HepG2 (cell line): ENCODE measurements around the gene LRRC45. TPM values are rescaled to one million over a fixed set of nuclear protein-coding genes. Genes with fewer than 3 reads are reported as not detected.

Experiments used
- ARNT ChIP-seq: fragments of 450-650 bp; IDR thresholded peaks from 2 replicates; pipeline ENCODE4 v1.6.1; 2017
- HMGXB4 ChIP-seq, 2 experiments: sonication (generic) in 1 of 2; formaldehyde crosslinking in 1 of 2; IDR thresholded peaks; 2 replicates each; pipeline versions ENCODE4 v1.4.0 to v1.6.1; 2018 to 2020; ENCODE audit warnings: missing genetic modification reagents in 2 of 2, borderline replicate concordance in 1 of 2, low read depth in 1 of 2, mild to moderate bottlenecking in 1 of 2, missing biosample characterization in 1 of 2
- HNF4A ChIP-seq: sonication (generic); formaldehyde crosslinking; IDR thresholded peaks from 2 replicates; pipeline ENCODE4 v1.4.0; 2020; ENCODE audit warnings: missing genetic modification reagents
- JUND ChIP-seq: sonication (generic); formaldehyde crosslinking; IDR thresholded peaks from 2 replicates; pipeline ENCODE4 v1.8.0; 2022; ENCODE audit warnings: mild to moderate bottlenecking, missing genetic modification reagents
- NFATC3 ChIP-seq: sonication (generic); formaldehyde crosslinking; IDR thresholded peaks from 2 replicates; pipeline ENCODE4 v1.5.1; 2020; ENCODE audit warnings: mild to moderate bottlenecking, missing genetic modification reagents
- PRMT3 ChIP-seq: sonication (generic); formaldehyde crosslinking; IDR thresholded peaks from 2 replicates; pipeline ENCODE4 v1.8.1; 2022; ENCODE audit warnings: low read depth, mild to moderate bottlenecking, moderate library complexity, missing genetic modification reagents, borderline replicate concordance
- PRPF4 ChIP-seq: fragments of 200-400 bp; formaldehyde crosslinking; IDR thresholded peaks from 2 replicates; pipeline ENCODE4 v1.6.1; 2016; ENCODE audit warnings: low read length, low read depth; ENCODE audit not compliant: poor library complexity, severe bottlenecking
- ZBTB38 ChIP-seq: sonication (generic); formaldehyde crosslinking; IDR thresholded peaks from 2 replicates; pipeline ENCODE4 v1.5.1; 2020; ENCODE audit warnings: mild to moderate bottlenecking, missing genetic modification reagents
- ZHX2 ChIP-seq, 2 experiments: sonication (generic) in 1 of 2; formaldehyde crosslinking in 1 of 2; IDR thresholded peaks; 2 replicates each; pipeline versions ENCODE4 v1.6.1 to v1.9.0; 2014 to 2022; ENCODE audit warnings: antibody characterized with exemption in 1 of 2, borderline replicate concordance in 1 of 2, inconsistent platforms in 1 of 2, low read depth in 1 of 2, missing genetic modification reagents in 1 of 2
- ZNF143 ChIP-seq: sonication (generic); formaldehyde crosslinking; IDR thresholded peaks from 2 replicates; pipeline ENCODE4 v1.4.0; 2020; ENCODE audit warnings: missing genetic modification reagents
- ZNF614 ChIP-seq: IDR thresholded peaks from 2 replicates; pipeline ENCODE4 v1.6.1; 2018; ENCODE audit warnings: missing biosample characterization, missing genetic modification reagents, inconsistent platforms, borderline replicate concordance
- ZSCAN22 ChIP-seq: sonication (generic); formaldehyde crosslinking; IDR thresholded peaks from 2 replicates; pipeline ENCODE4 v1.4.0; 2020; ENCODE audit warnings: mild to moderate bottlenecking, missing genetic modification reagents
- polyA plus RNA-seq, 8 experiments: library from polyadenylated mRNA; depleted of rRNA in 3 of 8; stranded (reverse) in 7 of 8; unstranded in 1 of 8; fragments of >200 nt; fragmentation: Illumina TruSeq in 4 of 8; extraction: Trizol in 4 of 8; gene quantifications; 2 replicates each; pipeline versions ENCODE4 v1.2.1 to v1.2.3, GENCODE V29; 2011 to 2016; ENCODE audit warnings: low read depth in 4 of 8, missing spikeins in 1 of 8, mixed read lengths in 1 of 8; ENCODE audit not compliant: insufficient read depth in 1 of 8
- total RNA-seq, 5 experiments: library from RNA; depleted of rRNA; stranded (reverse); fragments of >200 nt; fragmentation: Illumina TruSeq; extraction: Trizol; gene quantifications; 2 replicates each; pipeline ENCODE4 v1.2.3, GENCODE V29; 2016; ENCODE audit warnings: low read depth in 1 of 5

LRRC45 gene
- total and polyA plus RNA-seq, 2 of the 13 experiments (the other 11 are each of a cell fraction or from before 2014, with no cell fraction given), result 11.6 to 48.1 TPM

- TF ChIP-seq HMGXB4 (CRISPR knock-in tag; IDR thresholded peaks at IDR 0.05; ENCODE audit: borderline replicate concordance in 1 of 2, low read depth in 1 of 2) (no peak), HNF4A (CRISPR knock-in tag) (peak; percentile 41; the same call in 1 of the 2 replicates), PRMT3 (CRISPR knock-in tag) (no peak), ARNT (no peak), NFATC3 (CRISPR knock-in tag) (no peak), JUND (CRISPR knock-in tag) (no peak), ZNF143 (no peak), ZHX2 (IDR thresholded peaks at IDR 0.05; ENCODE audit: low read depth) (0 out of 2 replicates have a peak, but pooled peaks have one; percentile 29), ZHX2 (CRISPR knock-in tag; IDR thresholded peaks at IDR 0.05; ENCODE audit: borderline replicate concordance) (no peak), ZBTB38 (CRISPR knock-in tag) (peak; percentile 72), PRPF4 (peak; percentile 93), ZSCAN22 (CRISPR knock-in tag) (no peak), ZNF614 (no peak)
Measured at GRCh38 chr17:82041144-82041814, 18.2 kb downstream of the LRRC45 start (continued).
